ENCODE results near the gene HTR1D. TPM values are rescaled to one million over a fixed set of nuclear protein-coding genes. Genes with fewer than 3 reads are reported as not detected.
"Not testable (repeated sequence)": the region's sequence is repeated elsewhere in the genome, so short reads cannot be mapped to it uniquely, and the experiment has no call there.

Gene HTR1D
- total RNA-seq, 3 donors from 2014 or later: not detected

DNA sequence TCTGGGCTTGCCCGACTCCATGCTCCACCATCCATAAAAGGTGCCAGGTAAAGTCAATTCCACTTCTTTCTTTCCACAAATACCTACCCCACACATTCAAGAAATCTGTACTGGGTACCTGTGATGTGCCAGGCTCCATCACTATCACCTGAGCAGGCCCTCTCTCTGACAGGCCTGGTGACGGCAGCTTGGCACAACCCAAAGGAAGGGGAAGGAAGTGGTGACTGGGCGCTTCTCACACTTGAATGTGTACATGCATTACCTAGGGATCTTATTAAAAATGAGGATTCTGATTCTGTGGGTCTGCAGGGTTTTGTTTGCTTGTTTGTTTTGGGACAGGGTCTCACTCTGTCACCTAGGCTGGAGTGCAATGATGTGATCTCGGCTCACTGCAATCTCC is 7.5 kb downstream of the HTR1D start:
- intact Hi-C loops (cut with DNase I; ENCODE audit: low total_unique reads): no loop called here
- Histone ChIP-seq H3K27me3 (peaks cover 0 to 13% of the 10 kb centered on the region in 2 donors), H3K4me1 (no peaks in the 10 kb centered on the region), H3K9me3 (no peaks in the 10 kb centered on the region), H3K27ac (no peak overlapping the region), H3K4me3 (no peak overlapping the region), H3K36me3 (no peaks in the 10 kb centered on the region)
- DNase-seq (ENCODE audit: low spot score in 2 of 2): no peak
- TF ChIP-seq POLR2AphosphoS5 (IDR thresholded peaks at IDR 0.05) (no peak), POLR2A (IDR thresholded peaks at IDR 0.05) (no peak)
- TF ChIP-seq, protein P1, sequence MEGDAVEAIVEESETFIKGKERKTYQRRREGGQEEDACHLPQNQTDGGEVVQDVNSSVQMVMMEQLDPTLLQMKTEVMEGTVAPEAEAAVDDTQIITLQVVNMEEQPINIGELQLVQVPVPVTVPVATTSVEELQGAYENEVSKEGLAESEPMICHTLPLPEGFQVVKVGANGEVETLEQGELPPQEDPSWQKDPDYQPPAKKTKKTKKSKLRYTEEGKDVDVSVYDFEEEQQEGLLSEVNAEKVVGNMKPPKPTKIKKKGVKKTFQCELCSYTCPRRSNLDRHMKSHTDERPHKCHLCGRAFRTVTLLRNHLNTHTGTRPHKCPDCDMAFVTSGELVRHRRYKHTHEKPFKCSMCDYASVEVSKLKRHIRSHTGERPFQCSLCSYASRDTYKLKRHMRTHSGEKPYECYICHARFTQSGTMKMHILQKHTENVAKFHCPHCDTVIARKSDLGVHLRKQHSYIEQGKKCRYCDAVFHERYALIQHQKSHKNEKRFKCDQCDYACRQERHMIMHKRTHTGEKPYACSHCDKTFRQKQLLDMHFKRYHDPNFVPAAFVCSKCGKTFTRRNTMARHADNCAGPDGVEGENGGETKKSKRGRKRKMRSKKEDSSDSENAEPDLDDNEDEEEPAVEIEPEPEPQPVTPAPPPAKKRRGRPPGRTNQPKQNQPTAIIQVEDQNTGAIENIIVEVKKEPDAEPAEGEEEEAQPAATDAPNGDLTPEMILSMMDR (IDR thresholded peaks at IDR 0.05): no peak

DNA sequence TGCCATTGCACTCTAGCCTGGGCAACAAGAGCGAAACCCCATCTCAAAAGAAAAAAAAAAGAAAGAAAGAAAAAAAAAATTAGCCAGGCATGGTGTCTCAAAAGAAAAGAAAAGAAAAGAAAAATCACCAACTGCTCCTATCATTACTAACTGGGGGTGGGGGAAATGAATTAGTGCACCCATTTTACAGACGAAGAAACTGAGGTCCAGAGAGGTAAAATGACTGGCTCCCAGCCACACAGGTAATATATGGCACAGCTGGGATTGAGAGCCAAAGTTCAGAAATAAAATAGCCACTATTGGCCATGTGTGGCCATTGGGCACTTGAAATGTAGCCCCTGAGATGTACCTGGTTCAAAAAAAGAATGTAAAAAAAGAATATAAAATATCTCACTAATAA is 8.8 kb downstream of the HTR1D start:
- no peak overlapping the region for H3K4me3 ChIP-seq
- no peak for DNase-seq (ENCODE audit: low spot score in 2 of 2)
- no peak overlapping the region for H3K27ac ChIP-seq
- no peaks in the 10 kb centered on the region for H3K36me3 ChIP-seq
- H3K9me3 ChIP-seq: no peaks in the 10 kb centered on the region
- intact Hi-C loops (cut with DNase I; ENCODE audit: low total_unique reads): no loop called here
- peaks cover 0 to 7% of the 10 kb centered on the region in 2 donors for H3K27me3 ChIP-seq
- no peak for TF ChIP-seq POLR2A (IDR thresholded peaks at IDR 0.05)
- TF ChIP-seq, protein P1 (IDR thresholded peaks at IDR 0.05): no peak
- TF ChIP-seq POLR2AphosphoS5 (IDR thresholded peaks at IDR 0.05): no peak
- H3K4me1 ChIP-seq: no peaks in the 10 kb centered on the region

DNA sequence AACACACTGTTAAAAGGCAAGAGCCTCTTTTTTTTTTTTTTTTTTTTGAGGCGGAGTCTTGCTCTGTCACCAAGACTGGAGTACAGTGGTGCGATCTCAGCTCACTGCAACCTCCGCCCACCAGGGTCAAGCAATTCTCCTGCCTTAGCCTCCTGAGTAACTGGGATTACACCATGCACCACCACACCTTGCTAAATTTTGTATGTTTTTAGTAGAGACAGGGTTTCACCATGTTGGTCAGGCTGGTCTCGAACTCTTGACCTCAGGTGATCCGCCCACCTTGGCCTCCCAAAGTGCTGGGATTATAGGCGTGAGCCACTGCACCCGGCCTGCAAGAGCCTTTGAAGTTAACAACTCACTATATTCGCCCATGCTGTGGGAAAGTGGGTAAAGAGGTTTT is 9.6 kb downstream of the HTR1D start:
- H3K4me3 ChIP-seq; H3K9me3 ChIP-seq; H3K4me1 ChIP-seq; H3K27ac ChIP-seq; H3K36me3 ChIP-seq; H3K27me3 ChIP-seq; intact Hi-C loops (cut with DNase I; ENCODE audit: low total_unique reads); DNase-seq (ENCODE audit: low spot score in 2 of 2): not testable (repeated sequence)

DNA sequence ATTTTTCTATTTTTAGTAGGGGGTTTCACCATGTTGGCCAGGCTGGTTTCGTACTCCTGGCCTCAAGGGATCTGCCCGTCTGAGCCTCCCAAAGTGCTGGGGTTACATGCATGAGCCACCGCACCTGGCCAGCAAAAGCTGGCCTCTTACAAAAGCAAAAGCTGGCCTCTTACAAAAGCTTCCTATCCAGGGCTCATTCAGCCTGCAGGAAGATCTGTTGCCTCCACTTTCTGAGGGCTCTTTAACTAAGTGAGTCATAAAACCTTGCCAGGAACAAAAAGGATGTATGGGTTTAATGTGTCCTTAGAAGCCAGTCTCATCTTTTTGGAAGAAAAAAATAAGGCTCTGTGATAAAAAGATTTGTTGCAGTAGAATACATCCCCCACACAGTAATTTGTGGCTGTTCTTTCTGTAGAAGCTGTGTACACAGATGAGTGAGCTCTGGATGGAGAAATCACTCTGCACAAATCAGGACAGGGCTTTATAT is 15.0 kb downstream of the HTR1D start:
- H3K4me3 ChIP-seq: no peak overlapping the region
- no peaks in the 10 kb centered on the region for H3K9me3 ChIP-seq
- intact Hi-C loops (cut with DNase I; ENCODE audit: low total_unique reads): no loop called here
- H3K27ac ChIP-seq: no peak overlapping the region
- no peaks in the 10 kb centered on the region for H3K4me1 ChIP-seq
- H3K36me3 ChIP-seq: no peaks in the 10 kb centered on the region
- DNase-seq (ENCODE audit: low spot score in 2 of 2): no peak
- H3K27me3 ChIP-seq: no peaks in the 10 kb centered on the region
- TF ChIP-seq POLR2A (IDR thresholded peaks at IDR 0.05): no peak
- TF ChIP-seq, protein P1 (IDR thresholded peaks at IDR 0.05): no peak
- TF ChIP-seq POLR2AphosphoS5 (IDR thresholded peaks at IDR 0.05): no peak

DNA sequence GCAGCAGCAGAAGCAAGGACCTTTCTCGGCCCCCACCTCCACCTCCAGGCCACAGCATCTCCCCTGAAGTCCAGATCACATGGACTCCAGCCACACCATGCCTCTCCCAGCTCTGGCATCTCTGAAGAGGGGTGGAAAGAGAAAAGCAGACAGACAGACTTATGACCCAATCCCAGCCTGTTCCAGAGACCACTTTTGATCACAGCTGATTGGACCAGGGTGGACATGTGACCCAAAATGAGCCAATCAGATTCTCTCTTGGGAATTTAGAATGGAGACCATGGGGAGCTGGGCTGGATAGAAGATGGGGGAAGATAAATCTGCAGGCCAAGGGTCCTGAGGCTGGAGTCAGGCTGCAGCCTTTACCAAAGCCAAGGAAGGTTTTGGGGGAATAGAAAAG is 16.4 kb downstream of the HTR1D start:
- TF ChIP-seq, protein P1 (IDR thresholded peaks at IDR 0.05): no peak
- TF ChIP-seq POLR2AphosphoS5 (IDR thresholded peaks at IDR 0.05): no peak
- TF ChIP-seq POLR2A (IDR thresholded peaks at IDR 0.05): no peak
- no peak overlapping the region for H3K4me3 ChIP-seq
- H3K27ac ChIP-seq: no peak overlapping the region
- H3K36me3 ChIP-seq: no peaks in the 10 kb centered on the region
- no peaks in the 10 kb centered on the region for H3K9me3 ChIP-seq
- no peaks in the 10 kb centered on the region for H3K4me1 ChIP-seq
- intact Hi-C loops (cut with DNase I; ENCODE audit: low total_unique reads): no loop called here
- no peak for DNase-seq (ENCODE audit: low spot score in 2 of 2)
- H3K27me3 ChIP-seq: no peaks in the 10 kb centered on the region

DNA sequence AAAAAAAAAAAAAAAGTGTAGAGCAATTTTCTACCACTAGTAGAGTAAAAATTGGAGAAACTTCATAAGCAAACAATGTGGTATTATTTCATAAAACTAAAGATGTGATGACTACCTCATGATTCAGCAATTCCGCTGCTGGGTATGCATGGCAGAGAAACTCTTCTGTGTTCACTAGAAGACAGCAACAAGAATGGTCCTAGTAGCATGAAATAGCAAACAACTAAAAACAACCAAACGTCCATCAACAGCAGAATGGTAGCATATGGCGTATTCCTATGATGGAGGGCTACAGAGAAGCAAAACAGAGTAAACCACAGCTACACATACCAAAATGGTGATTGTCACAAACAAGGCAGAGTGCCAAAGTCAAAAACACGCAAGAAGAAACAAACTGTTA is 18.9 kb downstream of the HTR1D start:
- H3K27me3 ChIP-seq: no peaks in the 10 kb centered on the region
- no peaks in the 10 kb centered on the region for H3K4me1 ChIP-seq
- no peak overlapping the region for H3K27ac ChIP-seq
- H3K9me3 ChIP-seq: no peaks in the 10 kb centered on the region
- intact Hi-C loops (cut with DNase I; ENCODE audit: low total_unique reads): no loop called here
- no peak for DNase-seq (ENCODE audit: low spot score in 2 of 2)
- TF ChIP-seq, protein P1 (IDR thresholded peaks at IDR 0.05): no peak
- TF ChIP-seq POLR2A (IDR thresholded peaks at IDR 0.05): no peak
- TF ChIP-seq POLR2AphosphoS5 (IDR thresholded peaks at IDR 0.05): no peak
- no peak overlapping the region for H3K4me3 ChIP-seq
- H3K36me3 ChIP-seq: no peaks in the 10 kb centered on the region
